ENCODE data around the gene TBC1D17.

DNA sequence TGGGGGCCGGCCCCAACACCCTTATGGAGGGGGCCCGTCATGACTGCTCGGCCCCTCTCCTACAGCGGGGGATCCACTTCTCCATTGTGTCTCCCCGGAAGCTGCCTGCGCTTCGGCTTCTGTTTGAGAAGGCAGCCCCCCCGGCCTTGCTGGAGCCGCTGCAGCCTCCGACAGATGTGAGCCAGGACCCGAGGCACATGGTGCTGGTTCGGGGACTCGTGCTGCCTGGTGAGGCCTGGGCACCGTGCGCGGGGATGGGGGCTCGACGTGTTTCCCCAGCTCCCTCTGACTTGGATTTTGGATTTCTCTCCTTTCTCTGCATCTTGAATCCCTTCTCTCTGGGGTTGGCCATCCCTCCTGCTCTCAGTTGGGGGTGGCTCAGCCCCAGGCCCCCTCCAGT, 47.8 kb upstream of the TBC1D17 start:
- TF ChIP-seq CTCF (conservative IDR thresholded peaks at IDR 0.05 in 1 of 2, IDR thresholded peaks at IDR 0.05 in 1 of 2; ENCODE audit: extremely low read depth in 1 of 2, insufficient read depth in 1 of 2, low read depth in 1 of 2, low read length in 2 of 2) (no peak), EZH2 (IDR thresholded peaks at IDR 0.05; ENCODE audit: borderline replicate concordance, low read length) (no peak)
